ENCODE measurements around the gene MSH4.
"Not testable (repeated sequence)": the region's sequence is repeated elsewhere in the genome, so short reads cannot be mapped to it uniquely, and the experiment has no call there.

Gene MSH4

DNA sequence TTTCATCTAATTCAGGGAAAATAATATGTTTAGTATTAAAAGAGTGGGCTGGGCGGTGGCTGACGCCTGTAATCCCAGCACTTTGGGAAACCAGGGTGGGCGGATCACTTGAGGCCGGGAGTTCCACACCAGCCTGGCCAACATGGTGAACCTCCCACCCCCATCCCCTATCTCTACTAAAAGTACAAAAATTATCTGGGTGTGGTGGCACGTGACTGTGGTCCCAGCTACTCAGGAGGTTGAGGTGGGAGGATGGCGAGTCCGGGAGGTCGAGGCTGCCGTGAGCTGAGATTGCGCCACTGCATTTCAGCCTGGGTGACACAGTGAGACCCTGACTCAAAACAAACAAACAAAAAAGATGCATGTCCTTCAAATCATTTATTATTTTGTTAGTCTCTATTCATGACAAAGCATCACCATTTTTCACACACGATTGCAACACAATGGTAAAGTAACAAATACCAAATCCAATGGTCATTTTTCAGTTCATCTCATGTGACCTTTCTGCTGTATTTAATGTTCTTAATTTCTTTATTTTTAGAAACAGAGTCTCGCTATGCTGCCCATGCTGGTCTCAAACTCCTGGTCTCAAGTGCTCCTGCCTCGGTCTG is 1.0 kb downstream of the MSH4 start:
- DNase-seq, result no peak

DNA sequence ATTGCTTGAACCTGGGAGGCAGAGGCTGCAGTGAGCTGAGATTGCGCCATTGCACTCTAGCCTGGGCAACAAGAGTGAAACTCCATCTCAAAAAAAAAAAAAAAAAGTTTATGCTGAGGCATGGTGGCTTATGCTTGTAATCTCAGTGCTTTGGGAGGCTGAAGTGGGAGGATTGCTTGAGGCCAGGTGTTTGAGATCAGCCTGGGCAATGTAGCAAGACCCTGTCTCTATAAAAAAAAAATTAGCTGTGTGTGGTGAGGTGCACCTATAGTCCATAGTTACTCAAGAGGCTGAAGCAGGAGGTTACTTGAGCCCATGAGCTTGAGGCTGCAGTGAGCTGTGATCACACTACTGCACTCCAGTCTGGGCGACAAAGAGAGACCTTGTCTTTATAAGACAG is 4.8 kb downstream of the MSH4 start:
- DNase-seq, result not testable (repeated sequence)

DNA sequence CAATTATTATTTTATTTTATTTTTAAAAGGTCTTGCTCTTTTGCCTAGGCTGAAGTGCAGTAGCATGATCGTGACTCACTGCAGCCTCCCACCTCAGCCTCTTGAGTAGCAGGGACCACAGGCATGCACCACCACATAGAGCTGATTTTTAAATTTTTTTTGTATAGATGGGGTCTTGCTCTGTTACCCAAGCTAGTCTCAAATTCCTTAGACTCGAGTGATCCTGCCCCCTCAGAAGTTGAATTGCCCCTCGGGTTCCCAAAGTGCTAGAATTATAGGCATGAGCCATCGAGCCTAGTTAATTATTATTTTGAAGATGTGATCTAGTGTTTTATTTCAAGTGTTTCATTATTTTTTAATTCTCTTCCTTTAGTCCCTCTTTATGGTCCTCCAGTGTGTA is 12.2 kb downstream of the MSH4 start:
- no peak for DNase-seq

DNA sequence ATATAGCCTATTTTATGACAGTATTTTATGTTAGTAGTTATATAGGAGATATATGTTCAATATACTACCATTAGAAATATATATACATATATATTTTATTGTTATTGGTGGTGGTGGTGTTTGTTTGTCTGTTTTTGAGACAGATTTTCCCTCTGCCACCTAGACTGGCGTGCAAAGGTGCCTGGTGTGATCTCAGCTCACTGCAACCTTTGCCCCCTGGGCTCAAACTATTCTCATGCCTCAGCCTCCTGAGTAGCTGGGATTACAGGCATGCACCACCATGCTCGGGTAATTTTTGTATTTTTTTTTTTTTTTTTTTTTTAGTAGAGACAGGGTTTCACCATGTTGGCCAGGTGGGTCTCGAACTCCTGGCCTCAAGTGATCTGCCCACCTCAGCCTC is 13.4 kb downstream of the MSH4 start:
- not testable (repeated sequence) for DNase-seq

DNA sequence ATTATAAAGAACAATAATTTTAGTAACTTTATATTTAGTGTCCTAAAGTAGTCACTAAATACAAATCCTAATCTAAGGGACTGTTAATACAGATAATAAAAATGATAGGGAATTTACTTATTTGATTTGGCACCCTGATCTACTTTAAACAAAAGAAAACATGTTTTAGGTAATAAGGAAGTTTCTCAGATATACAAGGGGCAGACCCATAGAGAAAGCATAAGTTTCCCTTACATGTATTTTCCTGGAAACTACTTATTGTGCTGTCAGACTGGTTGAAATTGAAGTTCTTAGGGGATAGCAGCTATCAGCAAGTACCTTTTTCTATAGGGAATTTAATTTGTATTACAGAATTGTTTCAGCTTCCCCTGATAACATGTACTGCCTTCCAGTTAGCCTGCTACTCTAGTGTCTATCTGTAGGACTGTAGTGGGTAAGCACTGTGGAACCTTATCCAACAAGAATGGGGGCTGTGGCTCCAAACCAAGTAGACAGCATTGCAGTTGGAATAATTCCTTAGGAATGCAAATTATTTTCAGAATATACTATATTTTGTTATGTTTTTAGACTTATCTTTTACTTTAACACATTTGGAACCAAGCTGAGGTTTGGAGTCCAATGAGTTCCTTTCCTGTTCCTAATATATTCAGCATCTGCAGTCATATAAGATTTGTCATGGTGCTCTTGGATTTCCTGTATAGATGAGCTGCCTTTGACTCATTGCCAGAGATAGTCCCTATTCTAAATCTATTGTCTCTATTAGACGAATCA is 14.7 kb downstream of the MSH4 start:
- DNase-seq, result no peak

DNA sequence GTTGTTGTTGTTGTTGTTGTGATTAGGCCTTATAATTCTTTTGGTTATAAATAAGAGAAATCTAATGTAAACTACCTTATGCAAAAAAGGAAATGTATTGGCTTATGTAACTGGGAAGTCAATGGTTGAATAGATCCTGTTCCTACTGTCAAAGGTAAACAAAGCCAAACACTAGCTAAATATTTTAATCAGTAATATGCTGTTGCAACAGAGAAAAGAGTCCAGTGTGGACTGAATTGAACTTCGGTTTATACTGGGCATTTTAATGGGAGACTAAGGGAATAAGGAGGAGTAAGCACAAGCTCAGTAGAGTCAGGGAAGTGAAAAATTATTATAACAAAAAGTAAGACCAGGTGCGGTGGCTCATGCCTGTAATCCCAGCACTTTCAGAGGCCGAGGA is 15.4 kb downstream of the MSH4 start:
- DNase-seq, result no peak

DNA sequence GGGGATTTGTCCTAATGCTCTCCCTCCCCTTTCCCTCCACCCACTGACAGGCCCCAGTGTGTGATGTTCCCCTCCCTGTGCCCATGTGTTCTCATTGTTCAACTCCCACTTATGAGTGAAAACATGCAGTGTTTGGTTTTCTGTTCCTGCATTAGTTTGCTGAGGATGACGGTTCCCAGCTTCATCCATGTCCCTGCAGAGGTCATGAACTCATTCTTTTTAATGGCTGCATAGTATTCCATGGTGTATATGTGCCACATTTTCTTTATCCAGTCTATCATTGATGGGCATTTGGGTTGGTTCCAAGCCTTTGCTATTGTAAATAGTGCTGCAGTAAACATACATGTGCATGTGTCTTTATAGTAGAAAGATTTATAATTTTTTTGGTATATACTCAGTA is 26.9 kb downstream of the MSH4 start:
- not testable (repeated sequence) for DNase-seq

DNA sequence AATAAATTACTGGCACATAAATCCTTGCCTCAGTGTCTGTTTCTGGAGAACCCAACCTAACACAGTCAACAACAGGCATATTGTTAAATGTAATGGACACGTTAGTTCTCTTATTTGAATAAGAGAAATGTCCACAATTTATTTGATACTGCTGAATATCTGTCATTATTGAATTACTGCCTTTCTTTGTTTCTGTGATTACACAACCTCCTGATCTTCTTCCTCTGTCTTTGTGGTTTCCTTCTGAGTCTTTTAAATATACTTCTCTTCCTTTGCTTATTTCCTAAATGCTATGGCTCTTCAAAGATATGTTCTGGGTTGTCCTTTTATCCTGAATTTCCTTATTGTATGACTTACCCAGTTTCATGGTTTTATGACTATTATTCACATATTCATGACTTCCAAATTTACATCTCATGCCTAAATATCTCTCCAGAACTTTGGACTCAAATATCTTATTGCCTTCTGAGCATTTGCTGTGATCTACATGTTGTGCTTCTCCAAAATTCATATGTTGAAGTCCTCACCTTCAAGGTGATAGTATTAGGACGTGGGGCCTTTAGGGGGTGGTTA is 39.9 kb downstream of the MSH4 start:
- DNase-seq, result no peak

DNA sequence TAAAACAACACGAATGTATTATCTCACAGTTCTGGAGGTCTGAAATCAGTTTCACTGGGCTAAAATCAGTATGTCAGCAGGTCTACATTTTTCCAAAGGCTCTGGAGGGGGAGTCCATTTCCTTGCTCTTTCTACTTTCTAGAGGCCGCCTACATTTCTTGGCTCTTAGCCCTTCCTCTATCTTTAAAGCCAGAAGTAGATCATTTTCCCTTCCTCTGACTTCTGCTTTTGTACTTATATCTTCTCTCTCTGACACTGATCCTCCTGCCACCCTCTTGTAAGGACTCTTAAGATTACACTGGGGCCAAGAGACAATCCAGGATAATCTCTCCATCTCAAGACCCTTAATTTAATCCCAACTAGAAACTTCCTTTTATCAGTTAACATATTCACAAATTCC is 41.4 kb downstream of the MSH4 start:
- no peak for DNase-seq

DNA sequence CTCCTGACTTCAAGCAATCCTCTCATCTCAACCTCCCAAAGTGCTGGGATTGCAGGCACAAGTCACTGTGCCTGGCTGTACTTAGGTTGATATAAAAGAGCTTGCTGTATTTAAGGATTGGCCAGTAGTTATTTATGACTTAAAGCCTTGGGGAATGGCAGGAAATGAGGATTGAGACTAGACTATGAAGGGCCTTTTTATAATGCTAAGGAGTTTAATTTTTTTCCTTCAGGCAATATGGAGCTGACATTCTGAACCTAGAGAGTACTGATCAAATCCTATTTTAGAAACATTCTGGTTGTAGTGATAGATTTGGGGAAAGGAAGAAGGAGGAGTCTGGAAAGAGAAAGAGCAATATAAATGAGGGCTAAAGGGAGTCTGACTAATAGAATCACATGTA is 44.7 kb downstream of the MSH4 start:
- DNase-seq, result no peak

DNA sequence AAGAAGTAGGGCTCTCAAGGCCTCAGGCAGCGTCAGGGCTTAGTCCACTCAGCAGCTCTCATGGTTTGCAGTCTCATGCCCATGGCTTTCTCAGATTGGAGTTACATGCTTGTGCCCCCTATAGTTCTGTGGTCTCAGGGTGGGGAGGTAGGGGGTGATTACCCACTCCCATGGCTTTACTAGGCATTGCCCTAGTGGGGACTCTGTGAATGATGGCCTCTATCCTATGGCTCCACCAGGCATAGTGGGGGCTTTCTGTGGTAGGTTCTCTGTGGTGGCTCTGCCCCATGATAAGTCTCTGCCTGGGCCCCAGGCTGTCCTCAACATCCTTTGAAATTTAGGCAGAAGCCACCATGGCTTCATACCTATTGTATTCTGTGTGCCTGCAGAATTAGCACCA is 48.9 kb downstream of the MSH4 start:
- DNase-seq, result no peak

DNA sequence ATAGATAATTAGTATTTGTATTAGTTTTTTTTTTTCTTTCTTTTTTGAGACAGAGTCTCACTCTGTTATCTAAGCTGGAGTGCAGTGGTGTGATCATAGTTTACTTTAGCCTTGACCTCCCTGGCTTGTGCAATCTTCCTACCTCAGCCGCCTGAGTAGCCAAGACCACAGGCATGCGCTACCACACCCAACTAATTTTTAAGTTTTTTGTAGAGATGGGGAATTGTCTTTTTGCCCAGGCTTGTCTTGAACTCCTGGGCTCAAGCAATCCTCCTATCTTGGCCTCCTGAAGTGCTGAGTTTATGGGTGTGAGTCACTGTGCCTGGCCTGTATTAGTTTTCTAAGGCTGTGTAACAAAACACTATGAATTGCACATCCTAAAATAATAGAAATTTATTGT is 58.3 kb downstream of the MSH4 start:
- no peak for DNase-seq

DNA sequence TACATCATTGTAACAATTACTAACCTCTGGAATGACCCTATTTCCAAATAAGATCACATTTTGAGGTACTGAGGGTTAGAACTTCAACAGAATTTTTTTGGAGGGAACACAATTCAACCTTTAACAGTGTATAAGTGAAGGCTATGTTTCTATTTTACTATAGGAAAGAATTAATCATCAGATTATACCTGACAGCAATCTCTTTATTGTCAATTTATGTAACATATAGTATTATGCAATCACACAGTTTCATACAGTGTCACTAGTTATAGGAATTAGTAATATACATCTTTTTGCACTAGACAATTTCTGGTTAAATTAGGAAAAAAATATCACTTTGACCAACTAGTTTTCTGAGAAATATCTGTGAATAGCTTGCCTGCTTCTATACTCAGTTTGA is 59.1 kb downstream of the MSH4 start:
- DNase-seq, result no peak

DNA sequence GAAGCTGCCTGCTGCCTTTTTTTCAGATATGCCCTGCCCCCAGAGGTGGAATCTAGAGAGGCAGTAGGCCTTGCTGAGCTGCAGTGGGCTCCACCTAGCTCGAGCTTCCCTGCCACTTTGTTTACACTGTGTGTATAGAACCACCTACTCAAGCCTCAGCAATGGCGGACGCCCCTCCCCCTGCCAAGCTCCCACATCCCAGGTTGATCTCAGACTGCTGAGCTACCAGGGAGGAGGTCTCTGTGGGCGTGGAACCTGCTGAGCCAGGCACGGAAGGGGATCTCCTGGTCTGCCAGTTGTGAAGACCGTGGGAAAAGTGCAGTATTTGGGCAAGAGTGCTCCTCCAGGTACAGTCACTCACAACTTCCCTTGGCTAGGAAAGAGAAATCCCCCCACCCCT is 65.1 kb downstream of the MSH4 start:
- DNase-seq, result no peak

DNA sequence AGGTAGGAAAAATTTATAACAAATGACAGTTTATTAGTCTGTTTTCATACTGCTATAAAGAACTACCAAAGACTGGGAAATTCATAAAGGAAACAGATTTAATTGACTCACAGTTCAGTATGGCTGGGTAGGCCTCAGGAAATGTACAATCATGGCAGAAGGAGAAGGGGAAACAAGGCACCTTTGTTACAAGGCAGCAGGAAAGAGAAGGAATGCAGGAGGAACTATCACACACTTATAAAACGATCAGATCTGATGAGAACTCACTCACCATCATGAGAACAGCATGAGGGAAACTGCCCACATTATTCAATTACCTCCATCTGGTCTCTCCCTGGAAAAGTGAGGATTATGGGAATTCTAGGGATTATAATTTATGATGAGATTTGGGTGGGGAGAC is 74.3 kb downstream of the MSH4 start:
- no peak for DNase-seq

DNA sequence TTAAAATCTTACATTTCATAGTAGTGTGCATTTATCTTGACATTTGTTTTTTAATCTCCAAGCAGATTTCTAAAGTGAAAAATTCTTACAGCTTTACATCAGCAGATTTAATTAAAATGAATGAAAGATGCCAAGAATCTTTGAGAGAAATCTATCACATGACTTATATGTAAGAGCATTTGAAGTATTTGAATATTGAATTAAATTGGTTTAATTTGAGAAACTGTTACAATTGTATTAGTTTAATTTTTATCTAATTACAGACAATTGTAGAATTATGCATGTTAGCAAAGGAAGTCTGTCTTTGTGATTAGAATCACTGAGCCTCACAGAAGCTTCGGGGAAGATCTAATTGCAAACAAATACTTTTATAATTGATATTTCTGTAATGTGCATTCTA is 83.3 kb downstream of the MSH4 start:
- no peak for DNase-seq

DNA sequence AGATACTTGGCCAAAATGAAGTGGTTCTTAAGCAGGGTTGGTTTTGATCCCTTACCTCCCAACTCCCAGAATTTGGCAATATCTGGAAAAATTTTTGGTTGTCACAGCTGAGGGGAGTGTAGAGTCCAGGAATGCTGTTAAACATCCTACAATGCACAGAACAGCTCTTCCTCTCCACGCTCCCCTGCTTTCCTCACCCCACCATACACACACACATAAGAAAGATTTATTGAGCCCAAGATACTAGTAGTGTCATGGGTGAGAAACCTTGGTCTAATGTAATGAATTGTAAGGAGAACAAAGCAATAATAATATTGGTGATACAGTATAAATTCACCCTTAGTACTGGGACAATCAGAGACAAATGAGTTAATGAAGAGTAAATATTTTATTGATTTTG is 87.8 kb downstream of the MSH4 start:
- DNase-seq, result no peak

DNA sequence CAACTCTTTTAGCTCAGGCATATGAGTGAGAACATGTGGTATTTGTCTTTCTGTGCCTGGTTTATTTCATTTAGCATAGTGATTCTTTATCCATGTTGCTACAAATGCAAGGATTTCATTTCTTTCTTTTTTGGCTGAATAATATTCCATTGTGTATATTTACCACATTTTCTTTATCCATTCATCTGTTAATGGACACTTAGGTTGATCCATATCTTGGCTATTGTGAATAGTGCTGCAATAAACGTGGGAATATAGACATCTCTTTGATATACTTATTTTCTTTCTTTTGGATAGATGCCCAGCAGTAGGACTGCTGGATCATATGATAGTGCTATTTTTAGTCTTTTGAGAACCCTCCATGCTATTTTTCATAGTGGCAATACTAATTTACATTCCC is 104.7 kb downstream of the MSH4 start:
- DNase-seq, result no peak

DNA sequence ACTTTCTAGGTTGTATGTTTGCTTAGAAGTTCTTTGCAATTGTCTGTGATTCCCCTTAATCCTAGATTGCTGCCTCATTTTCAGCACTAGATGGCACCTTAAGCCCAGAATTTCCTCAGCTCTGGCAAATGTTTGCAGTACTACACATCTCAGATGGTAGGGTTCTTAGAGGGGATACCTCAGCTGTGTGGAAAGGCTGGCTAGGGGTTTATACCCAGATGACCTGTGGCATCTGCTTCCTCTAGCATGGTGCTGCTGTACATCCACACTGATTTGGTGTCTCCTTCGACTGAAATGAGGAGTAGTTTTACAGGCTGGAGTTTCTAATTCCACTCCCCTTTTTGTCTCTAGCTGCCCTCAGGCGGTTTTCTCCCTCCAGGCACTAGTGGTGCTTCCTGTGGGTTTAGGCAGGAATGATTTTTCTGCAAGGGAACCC is 112.1 kb downstream of the MSH4 start:
- no peak for DNase-seq

DNA sequence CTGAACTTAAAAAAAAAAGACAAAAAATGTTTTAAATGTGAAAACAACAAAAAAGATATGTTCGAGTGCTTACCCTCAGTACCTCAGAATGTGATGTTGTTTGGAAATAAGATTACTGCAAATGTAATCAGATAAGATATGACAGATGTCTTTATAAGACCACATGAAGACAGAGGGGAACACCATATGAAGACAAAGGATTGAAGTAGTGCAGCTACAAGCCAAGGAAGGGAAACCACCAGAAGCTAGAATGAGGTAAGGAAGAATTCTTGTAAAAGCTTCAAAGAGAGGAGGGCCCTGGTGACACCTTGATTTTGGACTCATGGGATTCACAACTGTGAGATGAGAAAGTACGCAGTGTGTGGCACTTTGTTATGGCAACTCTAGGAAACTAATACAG is 120.2 kb downstream of the MSH4 start:
- DNase-seq, result no peak

DNA sequence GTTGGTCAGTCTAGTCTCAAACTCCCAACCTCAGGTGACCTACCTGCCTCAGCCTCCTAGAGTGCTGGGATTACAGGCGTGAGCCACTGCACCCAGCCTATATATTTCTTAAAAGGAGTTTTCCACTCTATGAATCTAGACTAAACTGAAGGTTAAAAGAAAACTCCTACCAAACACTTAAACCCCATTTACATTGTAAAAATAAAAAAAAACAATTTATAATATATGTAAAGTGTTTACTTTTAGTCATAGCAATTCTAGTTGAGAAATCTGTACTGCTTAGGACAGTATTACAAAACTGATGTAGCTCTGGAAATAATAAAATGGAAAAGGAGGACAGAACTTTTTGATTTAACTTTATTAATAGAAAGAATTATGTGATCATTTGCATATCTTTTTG is 126.0 kb downstream of the MSH4 start:
- no peak for DNase-seq

DNA sequence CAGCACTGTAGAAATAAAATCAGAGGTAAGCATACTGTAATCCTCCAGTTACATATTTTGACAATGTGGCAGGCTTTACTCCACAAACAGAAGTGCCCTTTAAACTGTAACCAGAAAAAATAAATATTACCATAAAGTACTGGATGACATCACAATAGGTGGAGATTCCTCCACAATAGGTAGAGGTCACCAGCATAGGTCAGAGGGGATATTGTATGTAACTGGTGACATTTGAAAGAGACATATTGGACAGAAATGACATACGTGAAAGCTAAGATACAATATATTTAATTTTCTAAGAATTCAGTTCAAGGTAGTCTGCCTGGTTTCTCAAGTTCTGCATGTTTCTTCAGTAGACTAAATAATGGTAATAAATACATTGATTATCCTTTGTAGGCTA is 135.6 kb downstream of the MSH4 start, which contains the start of gene ASB17:
ASB17 (minus strand) TSS at position 101 of the 400 bp plus-strand sequence. CDS start 113 bp downstream, outside the sequence.
- DNase-seq, result no peak

DNA sequence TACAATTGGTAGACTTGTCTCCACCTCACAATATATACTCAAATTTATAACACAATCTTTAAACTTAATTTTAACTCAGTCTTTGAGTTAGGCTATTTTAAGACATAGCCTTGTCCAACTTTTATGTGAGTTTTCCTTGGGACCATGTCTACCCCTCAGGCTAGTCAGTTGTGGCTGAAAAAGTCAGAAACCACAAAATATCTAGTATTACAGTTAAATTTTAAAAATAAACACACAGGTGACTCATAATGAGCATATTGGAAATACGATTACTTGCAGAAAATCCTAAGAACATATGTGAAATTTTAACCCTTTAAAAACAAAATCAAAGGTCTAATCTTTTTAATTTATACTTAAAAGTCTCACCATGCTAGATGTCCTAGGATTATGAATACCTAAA is 140.4 kb downstream of the MSH4 start:
- DNase-seq, result no peak

DNA sequence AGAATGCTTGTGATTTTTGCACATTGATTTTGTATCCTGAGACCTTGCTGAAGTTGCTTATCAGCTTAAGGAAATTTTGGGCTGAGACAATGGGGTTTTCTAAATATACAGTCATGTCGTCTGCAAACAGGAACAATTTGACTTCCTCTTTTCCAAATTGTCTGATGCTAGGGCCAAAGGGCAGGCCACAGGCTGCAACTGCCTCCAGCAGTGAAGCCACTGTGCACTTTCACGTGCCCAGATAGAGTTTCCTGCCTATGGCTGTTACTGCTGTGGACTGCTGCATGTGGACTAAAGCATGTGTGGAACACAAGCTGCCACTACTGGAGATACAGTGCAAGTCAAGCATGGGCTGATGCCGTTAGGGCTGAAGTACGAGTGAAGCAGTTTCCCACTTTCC is 146.4 kb downstream of the MSH4 start:
- not testable (repeated sequence) for DNase-seq

Measured in stimulated activated CD4-positive, alpha-beta T cell treated with anti-CD3 and anti-CD28 coated beads, Interleukin-4, amount 100 ng/mL, for 4 hours (primary cell).